ENCODE results near the gene LDB2.

DNA sequence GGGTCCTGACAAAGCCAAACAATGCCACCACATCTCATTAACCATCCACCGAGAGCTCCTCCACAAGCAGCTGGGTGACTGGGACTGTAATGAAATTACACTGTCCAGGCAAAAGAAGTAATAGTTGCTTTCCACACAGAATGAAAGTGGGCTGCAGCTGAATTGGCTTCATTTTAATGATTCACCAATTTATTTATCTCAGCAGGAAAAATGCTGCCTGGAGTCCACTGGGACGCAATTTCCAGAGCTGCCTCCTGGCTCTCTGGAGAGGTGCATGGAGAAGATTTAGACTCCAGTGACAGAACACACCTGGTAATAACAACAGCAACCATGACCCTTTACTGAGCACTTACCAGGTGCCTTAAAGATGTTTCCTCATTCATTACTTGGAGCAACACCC is 226.7 kb downstream of the LDB2 start:
- TF ChIP-seq TARDBP (IDR thresholded peaks at IDR 0.05) (no peak), FOXM1 (IDR thresholded peaks at IDR 0.05; ENCODE audit: borderline replicate concordance) (no peak), L3MBTL2 (conservative IDR thresholded peaks at IDR 0.05) (no peak), BHLHE40 (IDR thresholded peaks at IDR 0.05; ENCODE audit: borderline replicate concordance) (no peak), FOXA1 (IDR thresholded peaks at IDR 0.05) (no peak), SP1 (IDR thresholded peaks at IDR 0.05) (no peak), ZNF384 (IDR thresholded peaks at IDR 0.05) (no peak)
